GM12878 (cell line): ENCODE measurements around the gene PARP4. TPM values are rescaled to one million over a fixed set of nuclear protein-coding genes. Genes with fewer than 3 reads are reported as not detected.
A peak's percentile ranks its signal among the peaks of the same experiment; 100 is the strongest.

ENCODE experiments used
- BHLHE40 ChIP-seq, 2 experiments: fragments of 450-650 bp in 1 of 2; IDR thresholded peaks; 2 replicates each; pipeline ENCODE4 v1.6.1; 2011 to 2017; ENCODE audit warnings: low read depth in 2 of 2, borderline replicate concordance in 1 of 2, improper control_type of control experiment in 1 of 2, low read length in 1 of 2, mild to moderate bottlenecking in 1 of 2
- BRCA1 ChIP-seq: IDR thresholded peaks from 2 replicates; pipeline ENCODE4 v1.6.1; 2011; ENCODE audit warnings: low read depth, low read length, improper control_type of control experiment
- CHD4 ChIP-seq: fragments of 200-600 bp; sonication (generic); IDR thresholded peaks from 2 replicates; pipeline ENCODE4 v1.6.1; 2016; ENCODE audit warnings: mild to moderate bottlenecking
- FOXK2 ChIP-seq: fragments of 450-650 bp; IDR thresholded peaks from 2 replicates; pipeline ENCODE4 v1.6.1; 2017; ENCODE audit warnings: mild to moderate bottlenecking, moderate library complexity
- MEF2B ChIP-seq: fragments of 450-650 bp; IDR thresholded peaks from 2 replicates; pipeline ENCODE4 v1.6.1; 2018; ENCODE audit warnings: mild to moderate bottlenecking, moderate library complexity; ENCODE audit not compliant: partially characterized antibody, poor library complexity, severe bottlenecking
- NFYA ChIP-seq: IDR thresholded peaks from 2 replicates; pipeline ENCODE4 v1.6.1; 2011; ENCODE audit warnings: low read depth, mild to moderate bottlenecking, low read length, improper control_type of control experiment, borderline replicate concordance
- RUNX3 ChIP-seq: IDR thresholded peaks from 2 replicates; pipeline ENCODE4 v1.6.1; 2012; ENCODE audit warnings: low read length, inconsistent platforms
- SIN3A ChIP-seq: IDR thresholded peaks from 2 replicates; pipeline ENCODE4 v1.6.1; 2012; ENCODE audit warnings: low read depth, low read length, improper control_type of control experiment
- SMC3 ChIP-seq: IDR thresholded peaks from 2 replicates; pipeline ENCODE4 v1.6.1; 2011; ENCODE audit warnings: low read length, improper control_type of control experiment, borderline replicate concordance
- SREBF2 ChIP-seq: IDR thresholded peaks from 2 replicates; pipeline ENCODE4 v1.6.1; 2012; ENCODE audit warnings: mild to moderate bottlenecking, low read length
- SRF ChIP-seq, 2 experiments: IDR thresholded peaks; 2 replicates each; pipeline ENCODE4 v1.6.1; 2011; ENCODE audit warnings: low read depth in 2 of 2, low read length in 2 of 2, mild to moderate bottlenecking in 1 of 2, moderate library complexity in 1 of 2
- polyA plus RNA-seq, 11 experiments: library from polyadenylated mRNA; depleted of rRNA in 4 of 11; unstranded in 6 of 11; stranded (reverse) in 5 of 11; fragments of >200 nt; fragmentation: Nextera tagmentation in 4 of 11; fragmentation: Illumina TruSeq in 1 of 11; extraction: Ambion mirVana in 4 of 11; extraction: Trizol in 1 of 11; gene quantifications; 1 replicate in 1 of 11; 2 replicates in 10 of 11; pipeline versions ENCODE4 v1.2.1 to v1.2.3, GENCODE V29; 2011 to 2016; ENCODE audit warnings: inconsistent platforms in 2 of 11, missing spikeins in 2 of 11, low read depth in 1 of 11
- total RNA-seq, 4 experiments: library from RNA; depleted of rRNA in 3 of 4; stranded (reverse); fragments of >200 nt in 3 of 4; fragmentation: Illumina TruSeq in 1 of 4; extraction: Trizol in 1 of 4; gene quantifications; 2 replicates each; pipeline versions ENCODE4 v1.2.1 to v1.2.3, GENCODE V29; 2013 to 2021
- TF ChIP-seq, protein P1 (sequence below): fragments of 450-650 bp; formaldehyde crosslinking; IDR thresholded peaks from 2 replicates; pipeline ENCODE4 v1.5.0; 2022; ENCODE audit warnings: mild to moderate bottlenecking, missing genetic modification characterization
- TF ChIP-seq, protein P2 (sequence below): fragments of 450-650 bp; IDR thresholded peaks from 2 replicates; pipeline ENCODE4 v1.6.1; 2017; ENCODE audit warnings: borderline replicate concordance
- TF ChIP-seq, protein P3 (sequence below): fragments of 450-650 bp; IDR thresholded peaks from 2 replicates; pipeline ENCODE4 v1.6.1; 2018; ENCODE audit warnings: mild to moderate bottlenecking, low read depth, moderate library complexity; ENCODE audit not compliant: partially characterized antibody
- TF ChIP-seq, protein P4 (sequence below): IDR thresholded peaks from 2 replicates; pipeline ENCODE4 v1.6.1; 2012; ENCODE audit warnings: low read depth, low read length, improper control_type of control experiment
- TF ChIP-seq, protein P5 (sequence below): fragments of 450-650 bp; IDR thresholded peaks from 2 replicates; pipeline ENCODE4 v1.6.1; 2017; ENCODE audit warnings: mild to moderate bottlenecking
- TF ChIP-seq, protein P6 (sequence below): fragments of 450-650 bp; IDR thresholded peaks from 2 replicates; pipeline ENCODE4 v1.6.1; 2014; ENCODE audit warnings: mild to moderate bottlenecking

The PARP4 gene
- total and polyA plus RNA-seq, 10 of the 15 experiments (the other 5 are each of a cell fraction or from before 2014, with no cell fraction given): 12.8 to 52.6 (median 46.1) TPM

DNA sequence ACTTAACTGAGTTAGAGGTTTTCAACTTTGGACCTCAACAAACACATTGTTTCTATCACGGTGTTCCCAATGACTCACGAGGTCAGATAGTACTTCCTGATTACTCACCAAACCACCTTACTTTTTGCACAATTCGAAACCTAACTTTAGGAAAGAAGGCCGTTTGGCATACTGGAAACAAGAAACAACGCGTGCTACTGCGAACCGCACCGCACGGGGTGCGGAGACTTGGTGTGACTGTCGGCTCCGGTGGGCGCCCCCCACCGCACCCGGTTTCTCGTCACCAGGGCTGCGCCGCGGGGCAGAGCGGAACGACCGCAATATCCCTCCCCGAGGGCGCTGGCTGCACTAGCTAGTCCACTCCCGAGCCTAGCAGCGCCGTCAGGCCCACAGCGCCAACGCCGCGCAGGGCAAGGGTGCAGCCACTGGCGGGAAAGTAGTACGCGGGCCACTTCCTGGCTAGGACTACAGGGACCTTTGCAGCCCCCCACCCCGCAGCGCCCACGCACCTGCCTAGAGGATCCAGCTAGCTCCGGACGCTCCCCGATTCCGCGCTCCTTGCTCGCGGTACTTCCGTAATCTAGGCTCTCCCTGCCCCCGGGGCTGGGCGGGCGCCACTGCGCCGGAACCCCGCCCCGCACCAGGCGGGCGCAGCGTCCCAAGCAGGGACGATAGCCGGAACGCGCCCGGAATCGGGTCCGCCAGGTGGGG is at the start of gene PARP4 (continued):
- TF ChIP-seq, protein P1, sequence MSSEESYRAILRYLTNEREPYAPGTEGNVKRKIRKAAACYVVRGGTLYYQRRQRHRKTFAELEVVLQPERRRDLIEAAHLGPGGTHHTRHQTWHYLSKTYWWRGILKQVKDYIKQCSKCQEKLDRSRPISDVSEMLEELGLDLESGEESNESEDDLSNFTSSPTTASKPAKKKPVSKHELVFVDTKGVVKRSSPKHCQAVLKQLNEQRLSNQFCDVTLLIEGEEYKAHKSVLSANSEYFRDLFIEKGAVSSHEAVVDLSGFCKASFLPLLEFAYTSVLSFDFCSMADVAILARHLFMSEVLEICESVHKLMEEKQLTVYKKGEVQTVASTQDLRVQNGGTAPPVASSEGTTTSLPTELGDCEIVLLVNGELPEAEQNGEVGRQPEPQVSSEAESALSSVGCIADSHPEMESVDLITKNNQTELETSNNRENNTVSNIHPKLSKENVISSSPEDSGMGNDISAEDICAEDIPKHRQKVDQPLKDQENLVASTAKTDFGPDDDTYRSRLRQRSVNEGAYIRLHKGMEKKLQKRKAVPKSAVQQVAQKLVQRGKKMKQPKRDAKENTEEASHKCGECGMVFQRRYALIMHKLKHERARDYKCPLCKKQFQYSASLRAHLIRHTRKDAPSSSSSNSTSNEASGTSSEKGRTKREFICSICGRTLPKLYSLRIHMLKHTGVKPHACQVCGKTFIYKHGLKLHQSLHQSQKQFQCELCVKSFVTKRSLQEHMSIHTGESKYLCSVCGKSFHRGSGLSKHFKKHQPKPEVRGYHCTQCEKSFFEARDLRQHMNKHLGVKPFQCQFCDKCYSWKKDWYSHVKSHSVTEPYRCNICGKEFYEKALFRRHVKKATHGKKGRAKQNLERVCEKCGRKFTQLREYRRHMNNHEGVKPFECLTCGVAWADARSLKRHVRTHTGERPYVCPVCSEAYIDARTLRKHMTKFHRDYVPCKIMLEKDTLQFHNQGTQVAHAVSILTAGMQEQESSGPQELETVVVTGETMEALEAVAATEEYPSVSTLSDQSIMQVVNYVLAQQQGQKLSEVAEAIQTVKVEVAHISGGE: no peak
- TF ChIP-seq, protein P2, sequence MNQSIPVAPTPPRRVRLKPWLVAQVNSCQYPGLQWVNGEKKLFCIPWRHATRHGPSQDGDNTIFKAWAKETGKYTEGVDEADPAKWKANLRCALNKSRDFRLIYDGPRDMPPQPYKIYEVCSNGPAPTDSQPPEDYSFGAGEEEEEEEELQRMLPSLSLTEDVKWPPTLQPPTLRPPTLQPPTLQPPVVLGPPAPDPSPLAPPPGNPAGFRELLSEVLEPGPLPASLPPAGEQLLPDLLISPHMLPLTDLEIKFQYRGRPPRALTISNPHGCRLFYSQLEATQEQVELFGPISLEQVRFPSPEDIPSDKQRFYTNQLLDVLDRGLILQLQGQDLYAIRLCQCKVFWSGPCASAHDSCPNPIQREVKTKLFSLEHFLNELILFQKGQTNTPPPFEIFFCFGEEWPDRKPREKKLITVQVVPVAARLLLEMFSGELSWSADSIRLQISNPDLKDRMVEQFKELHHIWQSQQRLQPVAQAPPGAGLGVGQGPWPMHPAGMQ: no peak
- no peak for TF ChIP-seq SREBF2
- peak; percentile 71 for TF ChIP-seq RUNX3
- TF ChIP-seq BHLHE40 (IDR thresholded peaks at IDR 0.05; ENCODE audit: borderline replicate concordance in 1 of 2, low read depth in 2 of 2, low read length in 1 of 2): peak in 1 of 2 experiments; percentile 47; a peak in 2 of 4 replicates
- TF ChIP-seq, protein P3, sequence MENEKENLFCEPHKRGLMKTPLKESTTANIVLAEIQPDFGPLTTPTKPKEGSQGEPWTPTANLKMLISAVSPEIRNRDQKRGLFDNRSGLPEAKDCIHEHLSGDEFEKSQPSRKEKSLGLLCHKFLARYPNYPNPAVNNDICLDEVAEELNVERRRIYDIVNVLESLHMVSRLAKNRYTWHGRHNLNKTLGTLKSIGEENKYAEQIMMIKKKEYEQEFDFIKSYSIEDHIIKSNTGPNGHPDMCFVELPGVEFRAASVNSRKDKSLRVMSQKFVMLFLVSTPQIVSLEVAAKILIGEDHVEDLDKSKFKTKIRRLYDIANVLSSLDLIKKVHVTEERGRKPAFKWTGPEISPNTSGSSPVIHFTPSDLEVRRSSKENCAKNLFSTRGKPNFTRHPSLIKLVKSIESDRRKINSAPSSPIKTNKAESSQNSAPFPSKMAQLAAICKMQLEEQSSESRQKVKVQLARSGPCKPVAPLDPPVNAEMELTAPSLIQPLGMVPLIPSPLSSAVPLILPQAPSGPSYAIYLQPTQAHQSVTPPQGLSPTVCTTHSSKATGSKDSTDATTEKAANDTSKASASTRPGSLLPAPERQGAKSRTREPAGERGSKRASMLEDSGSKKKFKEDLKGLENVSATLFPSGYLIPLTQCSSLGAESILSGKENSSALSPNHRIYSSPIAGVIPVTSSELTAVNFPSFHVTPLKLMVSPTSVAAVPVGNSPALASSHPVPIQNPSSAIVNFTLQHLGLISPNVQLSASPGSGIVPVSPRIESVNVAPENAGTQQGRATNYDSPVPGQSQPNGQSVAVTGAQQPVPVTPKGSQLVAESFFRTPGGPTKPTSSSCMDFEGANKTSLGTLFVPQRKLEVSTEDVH: peak; percentile 61
- TF ChIP-seq NFYA: no peak
- TF ChIP-seq CHD4: no peak
- 0 out of 4 replicates have a peak, but pooled peaks of 1 of the 2 experiments have one; percentile 21 for TF ChIP-seq SRF (IDR thresholded peaks at IDR 0.05; ENCODE audit: low read depth in 2 of 2, low read length in 2 of 2)
- peak; percentile 59; the same call in 1 of the 2 replicates for TF ChIP-seq SIN3A
- TF ChIP-seq FOXK2: no peak
- TF ChIP-seq, protein P4, sequence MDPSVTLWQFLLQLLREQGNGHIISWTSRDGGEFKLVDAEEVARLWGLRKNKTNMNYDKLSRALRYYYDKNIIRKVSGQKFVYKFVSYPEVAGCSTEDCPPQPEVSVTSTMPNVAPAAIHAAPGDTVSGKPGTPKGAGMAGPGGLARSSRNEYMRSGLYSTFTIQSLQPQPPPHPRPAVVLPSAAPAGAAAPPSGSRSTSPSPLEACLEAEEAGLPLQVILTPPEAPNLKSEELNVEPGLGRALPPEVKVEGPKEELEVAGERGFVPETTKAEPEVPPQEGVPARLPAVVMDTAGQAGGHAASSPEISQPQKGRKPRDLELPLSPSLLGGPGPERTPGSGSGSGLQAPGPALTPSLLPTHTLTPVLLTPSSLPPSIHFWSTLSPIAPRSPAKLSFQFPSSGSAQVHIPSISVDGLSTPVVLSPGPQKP: no peak; the same call in none of the 2 replicates
- no peak for TF ChIP-seq BRCA1
- TF ChIP-seq, protein P5, sequence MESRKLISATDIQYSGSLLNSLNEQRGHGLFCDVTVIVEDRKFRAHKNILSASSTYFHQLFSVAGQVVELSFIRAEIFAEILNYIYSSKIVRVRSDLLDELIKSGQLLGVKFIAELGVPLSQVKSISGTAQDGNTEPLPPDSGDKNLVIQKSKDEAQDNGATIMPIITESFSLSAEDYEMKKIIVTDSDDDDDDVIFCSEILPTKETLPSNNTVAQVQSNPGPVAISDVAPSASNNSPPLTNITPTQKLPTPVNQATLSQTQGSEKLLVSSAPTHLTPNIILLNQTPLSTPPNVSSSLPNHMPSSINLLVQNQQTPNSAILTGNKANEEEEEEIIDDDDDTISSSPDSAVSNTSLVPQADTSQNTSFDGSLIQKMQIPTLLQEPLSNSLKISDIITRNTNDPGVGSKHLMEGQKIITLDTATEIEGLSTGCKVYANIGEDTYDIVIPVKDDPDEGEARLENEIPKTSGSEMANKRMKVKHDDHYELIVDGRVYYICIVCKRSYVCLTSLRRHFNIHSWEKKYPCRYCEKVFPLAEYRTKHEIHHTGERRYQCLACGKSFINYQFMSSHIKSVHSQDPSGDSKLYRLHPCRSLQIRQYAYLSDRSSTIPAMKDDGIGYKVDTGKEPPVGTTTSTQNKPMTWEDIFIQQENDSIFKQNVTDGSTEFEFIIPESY: no peak
- TF ChIP-seq, protein P6, sequence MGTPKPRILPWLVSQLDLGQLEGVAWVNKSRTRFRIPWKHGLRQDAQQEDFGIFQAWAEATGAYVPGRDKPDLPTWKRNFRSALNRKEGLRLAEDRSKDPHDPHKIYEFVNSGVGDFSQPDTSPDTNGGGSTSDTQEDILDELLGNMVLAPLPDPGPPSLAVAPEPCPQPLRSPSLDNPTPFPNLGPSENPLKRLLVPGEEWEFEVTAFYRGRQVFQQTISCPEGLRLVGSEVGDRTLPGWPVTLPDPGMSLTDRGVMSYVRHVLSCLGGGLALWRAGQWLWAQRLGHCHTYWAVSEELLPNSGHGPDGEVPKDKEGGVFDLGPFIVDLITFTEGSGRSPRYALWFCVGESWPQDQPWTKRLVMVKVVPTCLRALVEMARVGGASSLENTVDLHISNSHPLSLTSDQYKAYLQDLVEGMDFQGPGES: no peak
- TF ChIP-seq MEF2B: peak; percentile 35
- TF ChIP-seq SMC3: no peak
